Fibroblast of pulmonary artery (primary cell): ENCODE results near the gene PCDHGA4.
"Not testable (repeated sequence)": the region's sequence is repeated elsewhere in the genome, so short reads cannot be mapped to it uniquely, and the experiment has no call there.

Source experiments
- DNase-seq: peaks from one replicate; pipeline ENCODE4 v3.0.0-alpha.2; 2010; ENCODE audit warnings: low read depth
- H3K4me3 ChIP-seq: replicated peaks from 2 replicates; pipeline ENCODE4 v1.5.1; 2011; ENCODE audit warnings: low read depth, mild to moderate bottlenecking, control low read depth, low read length, moderate library complexity
- TF ChIP-seq, protein P1 (sequence below): IDR thresholded peaks from 2 replicates; pipeline ENCODE4 v1.5.1; 2011; ENCODE audit warnings: mild to moderate bottlenecking, control low read depth, low read length, inconsistent platforms; ENCODE audit errors: missing control alignments

Gene PCDHGA4

DNA sequence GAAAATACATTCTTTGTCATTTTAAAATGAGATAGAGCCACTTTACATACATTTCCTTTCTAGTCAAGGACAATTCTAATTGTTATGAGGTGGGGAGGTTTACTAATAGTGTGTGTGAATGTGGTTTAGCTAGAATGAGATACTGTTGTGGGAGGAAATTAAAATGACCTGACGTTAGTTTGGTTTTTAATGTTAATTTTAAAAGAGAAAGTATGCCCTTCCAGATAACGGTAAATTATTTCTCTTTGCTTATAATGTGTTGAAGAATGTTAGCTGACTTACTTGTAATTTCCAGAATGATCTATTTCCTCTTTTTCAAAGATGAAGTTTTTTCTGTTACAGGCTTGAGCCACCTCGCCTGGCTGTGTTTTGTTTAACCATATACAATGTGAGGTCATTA lies 32.6 kb upstream of the PCDHGA4 start:
- DNase-seq, result no peak
- H3K4me3 ChIP-seq, result no peak overlapping the region
- TF ChIP-seq, protein P1, sequence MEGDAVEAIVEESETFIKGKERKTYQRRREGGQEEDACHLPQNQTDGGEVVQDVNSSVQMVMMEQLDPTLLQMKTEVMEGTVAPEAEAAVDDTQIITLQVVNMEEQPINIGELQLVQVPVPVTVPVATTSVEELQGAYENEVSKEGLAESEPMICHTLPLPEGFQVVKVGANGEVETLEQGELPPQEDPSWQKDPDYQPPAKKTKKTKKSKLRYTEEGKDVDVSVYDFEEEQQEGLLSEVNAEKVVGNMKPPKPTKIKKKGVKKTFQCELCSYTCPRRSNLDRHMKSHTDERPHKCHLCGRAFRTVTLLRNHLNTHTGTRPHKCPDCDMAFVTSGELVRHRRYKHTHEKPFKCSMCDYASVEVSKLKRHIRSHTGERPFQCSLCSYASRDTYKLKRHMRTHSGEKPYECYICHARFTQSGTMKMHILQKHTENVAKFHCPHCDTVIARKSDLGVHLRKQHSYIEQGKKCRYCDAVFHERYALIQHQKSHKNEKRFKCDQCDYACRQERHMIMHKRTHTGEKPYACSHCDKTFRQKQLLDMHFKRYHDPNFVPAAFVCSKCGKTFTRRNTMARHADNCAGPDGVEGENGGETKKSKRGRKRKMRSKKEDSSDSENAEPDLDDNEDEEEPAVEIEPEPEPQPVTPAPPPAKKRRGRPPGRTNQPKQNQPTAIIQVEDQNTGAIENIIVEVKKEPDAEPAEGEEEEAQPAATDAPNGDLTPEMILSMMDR, result no peak

DNA sequence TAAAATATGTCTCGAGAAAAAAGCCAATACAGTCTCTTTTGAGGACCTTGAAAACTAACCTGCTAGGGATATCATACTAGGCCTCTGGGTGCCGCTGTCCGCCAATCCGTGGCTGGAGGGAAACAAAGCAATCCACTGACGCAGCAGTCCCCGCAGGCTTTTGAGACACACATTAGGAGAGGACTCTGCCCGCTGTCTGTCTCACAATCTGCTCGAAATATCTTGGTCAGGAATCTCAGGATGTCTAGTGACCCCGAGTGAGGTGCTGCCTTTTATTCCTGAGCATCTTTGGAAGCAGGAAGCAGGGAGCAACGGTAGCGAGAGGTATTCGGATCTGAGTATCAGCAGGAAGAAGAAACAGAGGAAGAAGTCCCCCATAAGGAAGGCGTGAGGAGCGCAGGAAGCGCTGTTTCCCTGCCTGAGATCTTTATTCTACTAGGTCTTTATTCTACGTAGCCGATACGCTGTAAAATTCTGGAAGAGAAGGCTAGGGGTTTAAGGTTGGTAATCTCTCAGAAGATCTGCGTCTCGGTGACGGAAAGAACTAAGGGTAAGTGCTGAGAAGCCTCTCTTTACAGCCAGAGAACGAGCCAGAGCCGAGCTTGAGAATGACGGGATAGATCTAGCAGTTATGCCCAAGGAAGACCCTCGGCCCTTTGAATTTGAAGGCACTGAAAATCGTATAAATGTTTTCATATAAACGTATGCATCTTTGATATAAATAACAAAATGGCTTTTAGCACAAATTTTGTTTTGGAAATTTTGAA lies 28.6 kb upstream of the PCDHGA4 start:
- peak; percentile 83 for DNase-seq
- peak overlapping the region; percentile 52 for H3K4me3 ChIP-seq
- TF ChIP-seq, protein P1, result peak; percentile 82

DNA sequence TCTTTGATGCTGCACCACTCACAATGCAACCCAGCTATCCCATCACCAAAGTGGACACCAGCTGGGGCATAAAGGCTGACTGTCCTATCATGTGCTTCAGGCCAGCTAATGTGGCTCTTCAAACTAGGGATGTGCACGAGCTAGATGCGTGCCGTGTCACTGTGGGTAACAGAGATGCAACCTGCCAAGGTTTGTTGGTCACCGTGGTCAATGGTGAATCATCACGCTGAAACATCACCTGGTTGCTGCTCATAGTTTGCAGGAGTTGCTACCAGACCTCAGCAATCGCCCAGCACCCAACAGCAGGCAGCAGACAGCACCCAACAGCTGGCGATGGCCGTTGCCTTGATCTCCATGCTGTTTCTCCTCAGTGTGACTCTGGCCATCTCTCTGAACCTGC lies 26.6 kb upstream of the PCDHGA4 start:
- TF ChIP-seq, protein P1, result no peak
- H3K4me3 ChIP-seq, result no peak overlapping the region
- no peak for DNase-seq

DNA sequence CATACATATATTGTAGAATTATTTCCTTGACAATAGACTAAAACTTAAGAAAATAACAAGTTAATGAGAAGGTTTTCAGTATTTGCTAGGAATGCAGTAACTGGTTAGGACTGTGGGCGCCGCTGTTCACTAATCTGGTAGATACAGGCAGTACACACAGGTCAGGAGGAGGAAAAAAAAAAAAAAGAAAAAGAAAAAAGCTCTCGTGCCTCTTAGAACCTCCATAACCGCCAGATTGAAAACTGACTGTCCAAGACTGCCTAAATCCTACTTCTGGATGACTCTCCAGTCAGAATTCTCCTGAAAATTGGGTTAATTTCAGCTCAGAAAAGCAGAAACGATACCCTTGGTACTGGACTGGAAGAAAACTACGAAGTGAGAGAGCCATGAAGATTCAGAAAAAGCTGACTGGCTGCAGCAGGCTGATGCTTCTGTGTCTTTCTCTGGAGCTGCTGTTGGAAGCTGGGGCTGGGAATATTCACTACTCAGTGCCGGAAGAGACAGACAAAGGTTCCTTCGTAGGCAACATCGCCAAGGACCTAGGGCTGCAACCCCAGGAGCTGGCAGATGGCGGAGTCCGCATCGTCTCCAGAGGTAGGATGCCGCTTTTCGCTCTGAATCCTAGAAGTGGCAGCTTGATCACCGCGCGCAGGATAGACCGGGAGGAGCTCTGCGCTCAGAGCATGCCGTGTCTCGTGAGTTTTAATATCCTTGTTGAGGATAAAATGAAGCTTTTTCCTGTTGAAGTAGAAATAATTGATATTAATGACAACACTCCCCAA lies 24.3 kb upstream of the PCDHGA4 start, which contains the start of gene PCDHGA1:
PCDHGA1 (plus strand) TSS at position 216 of the 782 bp plus-strand sequence.
- H3K4me3 ChIP-seq, result peak within 1 kb of the TSS; percentile 55
- TF ChIP-seq, protein P1, result peak; percentile 60
- peak; percentile 71 for DNase-seq

DNA sequence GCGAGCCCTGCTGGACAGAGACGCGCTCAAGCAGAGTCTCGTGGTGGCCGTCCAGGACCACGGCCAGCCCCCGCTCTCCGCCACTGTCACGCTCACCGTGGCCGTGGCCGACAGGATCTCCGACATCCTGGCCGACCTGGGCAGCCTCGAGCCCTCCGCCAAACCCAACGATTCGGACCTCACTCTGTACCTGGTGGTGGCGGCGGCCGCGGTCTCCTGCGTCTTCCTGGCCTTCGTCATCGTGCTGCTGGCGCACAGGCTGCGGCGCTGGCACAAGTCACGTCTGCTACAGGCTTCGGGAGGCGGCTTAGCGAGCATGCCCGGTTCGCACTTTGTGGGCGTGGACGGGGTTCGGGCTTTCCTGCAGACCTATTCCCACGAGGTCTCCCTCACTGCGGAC lies 22.2 kb upstream of the PCDHGA4 start:
- DNase-seq, H3K4me3 ChIP-seq: not testable (repeated sequence)

DNA sequence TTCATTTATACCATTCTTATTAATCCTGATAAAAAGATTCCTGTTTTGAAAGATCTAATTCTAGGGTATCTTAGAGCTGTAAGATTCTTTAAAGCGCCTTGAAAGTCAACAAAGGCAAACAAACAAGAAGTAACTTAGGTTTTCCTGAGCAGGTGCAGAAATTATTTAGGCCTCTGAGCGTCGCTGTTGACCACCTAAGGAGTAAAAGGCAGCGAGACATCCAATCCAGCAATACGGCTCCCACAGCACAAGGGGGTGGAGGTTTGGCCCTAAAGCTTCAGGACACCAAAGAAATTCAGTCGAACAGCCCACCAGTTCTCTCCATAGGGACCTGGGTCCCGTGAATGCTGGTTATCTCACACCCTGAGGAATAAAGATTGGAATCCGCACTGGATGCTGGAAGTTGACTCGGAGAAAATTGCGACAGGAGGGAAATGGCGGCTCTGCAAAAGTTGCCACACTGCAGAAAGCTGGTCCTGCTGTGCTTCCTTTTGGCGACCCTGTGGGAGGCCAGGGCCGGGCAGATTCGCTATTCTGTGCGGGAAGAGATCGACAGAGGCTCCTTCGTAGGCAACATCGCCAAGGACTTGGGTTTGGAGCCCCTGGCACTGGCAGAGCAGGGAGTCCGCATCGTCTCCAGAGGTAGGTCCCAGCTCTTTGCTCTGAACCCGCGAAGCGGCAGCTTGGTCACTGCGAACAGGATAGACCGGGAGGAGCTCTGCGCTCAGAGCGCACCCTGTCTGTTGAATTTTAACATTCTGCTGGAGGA lies 16.1 kb upstream of the PCDHGA4 start, which contains the start of gene PCDHGA2:
PCDHGA2 (plus strand) TSS at position 223 of the 769 bp plus-strand sequence.
- TF ChIP-seq, protein P1, result peak; percentile 61
- H3K4me3 ChIP-seq, result peak within 1 kb of the TSS; percentile 53
- DNase-seq, result peak; percentile 76

DNA sequence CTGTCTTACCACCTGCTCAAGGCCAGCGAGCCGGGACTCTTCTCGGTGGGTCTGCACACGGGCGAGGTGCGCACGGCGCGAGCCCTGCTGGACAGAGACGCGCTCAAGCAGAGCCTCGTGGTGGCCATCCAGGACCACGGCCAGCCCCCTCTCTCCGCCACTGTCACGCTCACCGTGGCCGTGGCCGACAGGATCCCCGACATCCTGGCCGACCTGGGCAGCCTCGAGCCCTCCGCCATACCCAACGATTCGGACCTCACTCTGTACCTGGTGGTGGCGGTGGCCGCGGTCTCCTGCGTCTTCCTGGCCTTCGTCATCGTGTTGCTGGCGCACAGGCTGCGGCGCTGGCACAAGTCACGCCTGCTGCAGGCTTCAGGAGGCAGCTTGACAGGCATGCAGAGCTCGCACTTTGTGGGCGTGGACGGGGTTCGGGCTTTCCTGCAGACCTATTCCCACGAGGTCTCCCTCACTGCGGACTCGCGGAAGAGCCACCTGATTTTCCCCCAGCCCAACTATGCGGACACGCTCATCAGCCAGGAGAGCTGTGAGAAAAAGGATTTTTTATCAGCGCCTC lies 14.0 kb upstream of the PCDHGA4 start:
- not testable (repeated sequence) for DNase-seq, H3K4me3 ChIP-seq
